ENCODE data around the gene SUSD1. TPM values are rescaled to one million over a fixed set of nuclear protein-coding genes. Genes with fewer than 3 reads are reported as not detected.

The SUSD1 gene
- polyA plus RNA-seq, 1 donor from 2014 or later: 2.0 TPM

DNA sequence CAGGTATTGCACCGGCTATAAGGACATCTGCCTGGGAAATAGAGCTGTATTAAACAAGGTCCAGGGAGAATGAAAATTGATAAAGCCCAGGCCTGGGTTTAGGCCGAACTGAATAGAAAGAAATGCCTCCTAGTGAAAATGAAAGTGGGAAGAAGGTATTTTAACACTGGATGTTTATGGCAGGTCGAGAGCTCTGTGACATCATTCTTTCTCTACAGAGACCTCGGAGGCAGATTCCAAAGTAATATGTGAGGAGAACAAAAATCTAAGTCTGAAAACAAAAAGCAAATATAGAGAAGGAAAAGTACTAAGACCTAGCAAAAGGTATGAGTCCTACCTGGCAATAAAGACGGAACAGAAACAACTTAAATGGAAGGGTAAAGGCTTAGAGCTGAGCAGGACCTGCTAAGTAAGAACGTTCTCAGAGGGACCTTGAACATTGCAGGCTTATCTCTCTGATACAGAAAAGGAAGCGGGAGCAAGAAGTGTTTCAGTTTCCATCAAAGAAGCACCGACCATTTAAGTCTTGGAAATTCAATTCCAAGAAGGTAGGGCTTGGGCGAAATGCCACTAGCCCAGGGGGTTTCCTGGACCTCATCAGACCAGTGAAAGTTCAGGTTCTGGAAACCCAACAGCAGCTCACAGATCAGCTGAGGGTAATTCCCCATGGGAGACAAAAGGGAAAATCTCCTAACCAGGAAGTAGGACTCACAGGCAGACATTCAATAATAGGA lies 80.0 kb downstream of the SUSD1 start:
- Histone ChIP-seq H3K4me3 (ENCODE audit: low read length) (no peak overlapping the region), H3K4me2 (ENCODE audit: low read length) (no peak overlapping the region), H3K9me3 (ENCODE audit: low read length) (no peaks in the 10 kb centered on the region), H3F3A (ENCODE audit: insufficient read depth, low read length, poor library complexity, severe bottlenecking) (no peaks in the 10 kb centered on the region), H3K27me3 (ENCODE audit: insufficient read depth, low read depth, low read length) (no peaks in the 10 kb centered on the region), H3K9me2 (ENCODE audit: insufficient read depth, low read length) (no peaks in the 10 kb centered on the region), H3K36me3 (ENCODE audit: insufficient read depth, low read length) (no peaks in the 10 kb centered on the region), H3K27ac (ENCODE audit: low read length) (no peak overlapping the region), H2AFZ (ENCODE audit: low read depth, low read length) (no peak overlapping the region), H4K20me1 (ENCODE audit: insufficient read depth) (no peaks in the 10 kb centered on the region), H3K9ac (ENCODE audit: low read length) (no peak overlapping the region), H3K79me2 (replicated peaks; ENCODE audit: insufficient read depth, low read length) (no peaks in the 10 kb centered on the region)
- TF ChIP-seq REST (IDR thresholded peaks at IDR 0.05; ENCODE audit: borderline replicate concordance) (no peak), MXI1 (conservative IDR thresholded peaks at IDR 0.05; ENCODE audit: poor library complexity, severe bottlenecking) (no peak), EP300 (conservative IDR thresholded peaks at IDR 0.05; ENCODE audit: poor library complexity, severe bottlenecking) (no peak), POLR2AphosphoS5 (IDR thresholded peaks at IDR 0.05) (no peak), RAD21 (conservative IDR thresholded peaks at IDR 0.05) (no peak), EZH2 (IDR thresholded peaks at IDR 0.05; ENCODE audit: borderline replicate concordance, insufficient read depth, low read length, poor library complexity, severe bottlenecking) (no peak), SMC3 (conservative IDR thresholded peaks at IDR 0.05; ENCODE audit: poor library complexity) (no peak), TAF1 (IDR thresholded peaks at IDR 0.05; ENCODE audit: low read depth) (no peak)
- TF ChIP-seq, protein P1, sequence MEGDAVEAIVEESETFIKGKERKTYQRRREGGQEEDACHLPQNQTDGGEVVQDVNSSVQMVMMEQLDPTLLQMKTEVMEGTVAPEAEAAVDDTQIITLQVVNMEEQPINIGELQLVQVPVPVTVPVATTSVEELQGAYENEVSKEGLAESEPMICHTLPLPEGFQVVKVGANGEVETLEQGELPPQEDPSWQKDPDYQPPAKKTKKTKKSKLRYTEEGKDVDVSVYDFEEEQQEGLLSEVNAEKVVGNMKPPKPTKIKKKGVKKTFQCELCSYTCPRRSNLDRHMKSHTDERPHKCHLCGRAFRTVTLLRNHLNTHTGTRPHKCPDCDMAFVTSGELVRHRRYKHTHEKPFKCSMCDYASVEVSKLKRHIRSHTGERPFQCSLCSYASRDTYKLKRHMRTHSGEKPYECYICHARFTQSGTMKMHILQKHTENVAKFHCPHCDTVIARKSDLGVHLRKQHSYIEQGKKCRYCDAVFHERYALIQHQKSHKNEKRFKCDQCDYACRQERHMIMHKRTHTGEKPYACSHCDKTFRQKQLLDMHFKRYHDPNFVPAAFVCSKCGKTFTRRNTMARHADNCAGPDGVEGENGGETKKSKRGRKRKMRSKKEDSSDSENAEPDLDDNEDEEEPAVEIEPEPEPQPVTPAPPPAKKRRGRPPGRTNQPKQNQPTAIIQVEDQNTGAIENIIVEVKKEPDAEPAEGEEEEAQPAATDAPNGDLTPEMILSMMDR (IDR thresholded peaks at IDR 0.05; ENCODE audit: poor library complexity, severe bottlenecking): no peak

DNA sequence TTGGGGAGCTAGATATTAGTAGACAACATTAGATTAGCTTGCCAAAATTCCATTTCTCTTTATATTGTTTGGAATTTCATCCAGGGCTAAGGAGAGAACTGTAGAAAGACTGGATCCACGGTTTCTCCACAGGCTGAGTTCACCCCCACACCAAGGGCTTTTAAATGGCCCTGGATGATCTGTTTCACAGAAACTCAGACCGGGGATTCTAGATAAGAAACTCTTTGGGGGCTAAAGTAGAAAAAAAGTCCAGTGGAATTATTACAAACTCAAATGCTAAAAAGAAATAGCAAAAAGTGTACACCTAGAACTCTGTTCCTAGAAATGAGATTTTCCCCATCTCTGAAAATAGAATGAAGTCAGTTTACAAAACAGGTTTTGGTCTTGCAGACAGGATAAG lies 80.9 kb downstream of the SUSD1 start:
- H3K4me3 ChIP-seq (ENCODE audit: low read length): no peak overlapping the region
- H2AFZ ChIP-seq (ENCODE audit: low read depth, low read length): no peak overlapping the region
- no peak overlapping the region for H3K9ac ChIP-seq (ENCODE audit: low read length)
- no peaks in the 10 kb centered on the region for H3K9me2 ChIP-seq (ENCODE audit: insufficient read depth, low read length)
- no peaks in the 10 kb centered on the region for H3K79me2 ChIP-seq (replicated peaks; ENCODE audit: insufficient read depth, low read length)
- no peaks in the 10 kb centered on the region for H3K27me3 ChIP-seq (ENCODE audit: insufficient read depth, low read depth, low read length)
- H3K36me3 ChIP-seq (ENCODE audit: insufficient read depth, low read length): no peaks in the 10 kb centered on the region
- no peaks in the 10 kb centered on the region for H4K20me1 ChIP-seq (ENCODE audit: insufficient read depth)
- no peak overlapping the region for H3K4me2 ChIP-seq (ENCODE audit: low read length)
- no peaks in the 10 kb centered on the region for H3K9me3 ChIP-seq (ENCODE audit: low read length)
- TF ChIP-seq REST (IDR thresholded peaks at IDR 0.05; ENCODE audit: borderline replicate concordance): no peak
- no peak for TF ChIP-seq TAF1 (IDR thresholded peaks at IDR 0.05; ENCODE audit: low read depth)
- TF ChIP-seq, protein P1 (IDR thresholded peaks at IDR 0.05; ENCODE audit: poor library complexity, severe bottlenecking): no peak
- TF ChIP-seq EZH2 (IDR thresholded peaks at IDR 0.05; ENCODE audit: borderline replicate concordance, insufficient read depth, low read length, poor library complexity, severe bottlenecking): no peak
- no peak for TF ChIP-seq EP300 (conservative IDR thresholded peaks at IDR 0.05; ENCODE audit: poor library complexity, severe bottlenecking)
- no peak for TF ChIP-seq POLR2AphosphoS5 (IDR thresholded peaks at IDR 0.05)
- no peak for TF ChIP-seq SMC3 (conservative IDR thresholded peaks at IDR 0.05; ENCODE audit: poor library complexity)
- TF ChIP-seq MXI1 (conservative IDR thresholded peaks at IDR 0.05; ENCODE audit: poor library complexity, severe bottlenecking): no peak
- no peak for TF ChIP-seq RAD21 (conservative IDR thresholded peaks at IDR 0.05)
- H3K27ac ChIP-seq (ENCODE audit: low read length): no peak overlapping the region
- H3F3A ChIP-seq (ENCODE audit: insufficient read depth, low read length, poor library complexity, severe bottlenecking): no peaks in the 10 kb centered on the region

Measured in neural cell (in vitro differentiated cells).